HG03045 (cell line): ENCODE data around the gene CRX.
A peak's percentile ranks its signal among the peaks of the same experiment; 100 is the strongest.
"Not testable (repeated sequence)": the region's sequence is repeated elsewhere in the genome, so short reads cannot be mapped to it uniquely, and the experiment has no call there.

Experiments used
- ATAC-seq: cut with Tn5 transposase; IDR thresholded peaks from one replicate; pipeline ENCODE4 v1.9.1; 2021; ENCODE audit warnings: mild to moderate bottlenecking, moderate library complexity; ENCODE audit not compliant: unreplicated experiment

The CRX gene

GRCh38 chr19:47821460-47822020, at the start of gene CRX:
CRX (plus strand) TSS chr19:47821937; CDS start chr19:47834444, 12,507 bp downstream.
- no peak for ATAC-seq

- no peak for ATAC-seq
Observed at GRCh38 chr19:47776568-47776967, 45.2 kb upstream of the CRX start.

GRCh38 chr19:47777245-47778048, 44.3 kb upstream of the CRX start:
- not testable (repeated sequence) for ATAC-seq

- ATAC-seq = peak; percentile 69
Observed at GRCh38 chr19:47778049-47778953, 43.4 kb upstream of the CRX start, which contains the start of gene SELENOW. SELENOW (plus strand) TSS chr19:47778703; CDS start chr19:47778786, 83 bp downstream.

DNA sequence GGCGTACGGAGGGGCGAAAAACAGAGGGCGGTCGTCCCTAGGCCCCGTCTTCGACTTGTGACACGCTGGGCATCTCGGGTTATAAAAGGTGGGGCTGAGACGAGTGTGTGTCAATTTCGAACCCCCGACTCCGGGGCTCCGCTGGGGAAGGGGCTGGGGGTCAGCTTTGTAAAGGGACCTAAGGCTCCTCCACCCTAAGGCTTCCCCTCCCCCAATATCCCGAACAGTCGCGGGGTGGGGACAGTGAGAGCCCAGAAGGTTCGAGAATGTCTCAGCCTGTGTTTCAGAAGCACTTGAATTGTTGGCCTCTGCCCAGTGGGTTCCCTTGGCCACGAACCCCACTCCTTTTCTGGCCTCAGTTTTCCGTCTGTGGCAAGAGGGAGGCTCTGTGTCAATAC, 42.8 kb upstream of the CRX start:
- ATAC-seq = no peak

DNA sequence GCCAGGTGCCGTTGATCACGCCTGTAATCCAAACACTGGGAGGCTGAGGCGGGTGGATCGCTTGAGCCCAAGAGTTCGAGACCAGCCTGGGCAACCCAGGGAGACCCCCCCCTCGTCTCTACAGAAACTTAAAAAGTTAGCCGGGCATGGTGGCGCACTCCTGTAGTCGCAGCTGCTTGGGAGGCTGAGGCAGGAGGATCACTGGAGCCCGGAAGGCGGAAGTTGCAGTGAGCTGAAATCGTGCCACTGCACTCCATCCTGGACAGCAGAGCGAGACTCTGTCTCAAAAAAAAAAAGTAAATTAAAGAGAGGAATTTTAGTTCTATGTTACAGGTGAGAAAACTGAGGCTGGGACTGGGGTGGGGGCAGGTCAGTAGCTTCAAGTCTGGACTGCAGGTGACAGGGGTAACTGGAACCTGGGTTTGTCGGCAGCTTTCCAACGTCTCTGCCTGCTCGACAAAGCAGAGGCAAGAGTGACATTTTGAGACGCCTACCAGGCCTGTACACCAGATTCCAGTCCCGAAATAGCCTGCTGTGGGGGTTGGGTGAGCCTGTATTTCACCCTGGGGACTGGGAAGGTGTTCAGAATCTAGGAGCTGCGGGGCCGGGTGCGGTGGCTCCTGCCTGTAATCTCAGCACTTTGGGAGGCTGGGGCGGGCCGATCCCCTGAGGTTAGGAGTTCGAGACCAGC, 42.1 kb upstream of the CRX start:
- ATAC-seq = no peak

GRCh38 chr19:47780215-47780551, 41.6 kb upstream of the CRX start:
- no peak for ATAC-seq

DNA sequence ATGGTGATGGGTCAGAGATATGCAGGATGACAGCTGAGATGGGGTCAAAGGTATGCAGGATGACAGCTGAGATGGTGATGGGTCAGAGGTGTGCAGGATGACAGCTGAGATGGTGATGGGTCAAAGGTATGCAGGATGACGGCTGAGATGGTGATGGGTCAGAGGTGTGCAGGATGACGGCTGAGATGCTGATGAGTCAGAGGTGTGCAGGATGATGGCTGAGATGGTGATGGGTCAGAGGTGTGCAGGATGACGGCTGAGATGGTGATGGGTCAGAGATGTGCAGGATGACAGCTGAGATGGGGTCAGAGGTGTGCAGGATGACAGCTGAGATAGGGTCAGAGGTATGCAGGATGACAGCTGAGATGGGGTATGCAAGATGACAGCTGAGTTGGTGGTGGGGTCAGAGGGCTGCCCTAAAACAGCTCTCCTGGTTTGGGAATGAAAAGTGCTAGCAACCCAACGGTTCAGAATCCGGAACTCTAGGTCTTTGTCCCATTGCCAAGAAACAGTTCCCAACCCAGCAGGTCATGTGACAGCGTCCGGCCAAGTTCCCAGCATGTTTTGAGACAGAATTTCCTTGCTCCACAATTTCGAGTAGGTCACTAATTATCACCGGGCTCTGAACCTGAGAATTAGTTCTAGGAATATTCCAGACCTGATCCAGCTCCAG, 40.0 kb upstream of the CRX start:
- ATAC-seq = no peak

- no peak for ATAC-seq
Observed at GRCh38 chr19:47786566-47786965, 35.2 kb upstream of the CRX start.

GRCh38 chr19:47787307-47787706, 34.4 kb upstream of the CRX start:
- ATAC-seq = not testable (repeated sequence)

GRCh38 chr19:47789811-47790210, 31.9 kb upstream of the CRX start:
- ATAC-seq = not testable (repeated sequence)

DNA sequence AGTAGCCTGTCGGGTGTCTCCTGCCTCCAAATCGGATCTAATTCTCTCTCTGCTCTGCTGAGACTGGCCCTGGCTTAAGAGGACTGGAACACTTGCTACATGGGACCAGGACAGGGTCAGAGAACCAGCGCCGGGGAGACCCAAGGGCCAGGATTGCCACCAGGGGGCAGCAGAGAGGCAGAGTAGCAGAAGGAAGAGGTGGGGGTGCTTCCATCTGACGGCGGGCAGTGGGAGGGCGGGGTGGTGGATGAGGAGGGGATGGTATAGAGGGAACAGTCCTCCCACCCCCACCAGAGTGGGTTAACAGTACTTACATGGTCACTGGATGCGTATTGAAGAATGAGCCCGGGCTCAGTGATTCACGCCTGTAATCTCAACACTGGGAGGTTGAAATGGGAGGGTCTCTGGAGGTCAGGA, 31.3 kb upstream of the CRX start:
- ATAC-seq = no peak

- ATAC-seq = no peak
Observed at GRCh38 chr19:47792616-47793015, 29.1 kb upstream of the CRX start.

DNA sequence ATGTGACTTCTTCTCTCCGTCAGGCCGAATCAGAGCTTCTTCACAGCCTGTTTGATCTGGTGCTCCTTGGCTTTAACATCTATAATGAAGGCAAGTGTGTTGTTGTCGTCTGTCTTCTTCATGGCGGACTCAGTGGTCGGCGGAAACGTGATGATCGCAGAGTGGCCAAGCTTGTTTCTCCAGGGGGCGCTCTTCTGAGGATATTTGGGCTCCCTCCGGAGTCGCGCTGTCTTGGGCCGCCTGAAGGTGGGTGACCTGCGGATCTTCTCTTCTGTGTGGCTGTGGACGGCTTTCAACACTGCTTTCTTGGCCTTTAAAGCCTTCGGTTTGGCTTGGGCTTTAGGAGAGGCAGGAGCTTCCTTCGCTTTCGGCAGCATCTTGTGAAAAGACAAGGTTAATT, 27.2 kb upstream of the CRX start:
- ATAC-seq = no peak

DNA sequence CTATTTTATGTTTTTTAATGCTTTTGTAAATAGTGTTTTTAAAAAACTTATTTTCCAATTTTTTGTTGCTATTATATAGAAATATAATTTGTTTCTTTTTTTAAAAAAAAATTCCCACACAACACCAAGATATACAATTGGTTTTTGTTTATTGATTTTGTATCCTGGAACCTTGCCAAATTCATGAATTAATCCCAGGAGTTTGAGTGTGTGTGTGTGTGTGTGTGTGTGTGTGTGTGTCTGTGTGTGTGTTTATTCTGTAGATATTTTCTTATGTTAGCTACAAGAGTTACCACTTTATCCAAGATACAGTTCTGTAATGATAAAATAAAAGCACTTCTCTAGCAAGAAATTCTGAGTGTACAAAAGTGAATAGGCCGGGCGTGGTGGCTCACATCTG, 25.0 kb upstream of the CRX start:
- no peak for ATAC-seq

GRCh38 chr19:47797996-47798903, 23.5 kb upstream of the CRX start:
- no peak for ATAC-seq

- no peak for ATAC-seq
Observed at GRCh38 chr19:47798904-47799266, 22.9 kb upstream of the CRX start.

DNA sequence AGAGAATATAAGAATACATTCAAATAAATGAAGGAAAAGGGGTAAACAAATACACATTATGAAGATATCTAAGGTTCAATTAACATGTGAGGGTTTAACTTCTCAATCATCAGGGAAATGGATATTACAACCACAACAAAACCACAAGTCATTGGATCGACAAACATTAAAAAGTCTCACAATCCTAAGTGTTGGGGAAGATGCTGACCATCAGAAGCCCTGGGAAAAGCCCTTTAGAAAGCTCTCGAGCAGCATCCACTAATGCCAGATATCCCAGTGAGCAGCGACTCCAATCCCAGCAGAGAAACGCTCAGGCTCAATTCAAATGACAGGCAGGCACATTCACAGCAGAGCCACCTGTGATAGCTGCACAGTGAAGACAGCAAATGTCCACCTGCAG, 20.5 kb upstream of the CRX start:
- no peak for ATAC-seq

- no peak for ATAC-seq
Observed at GRCh38 chr19:47802521-47803043, 19.2 kb upstream of the CRX start.
